Sciatic nerve (tissue), 2 donors: ENCODE results near the gene MAN1A1. TPM values are rescaled to one million over a fixed set of nuclear protein-coding genes. Genes with fewer than 3 reads are reported as not detected.
"Not testable (repeated sequence)": the region's sequence is repeated elsewhere in the genome, so short reads cannot be mapped to it uniquely, and the experiment has no call there.

Experiments used
- ATAC-seq: fragments of 200-7000 bp; cut with Tn5 transposase; one replicate; pipeline ENCODE4 v1.9.1; 2020; ENCODE audit warnings: mild to moderate bottlenecking, moderate library complexity
- DNase-seq: peaks from one replicate; pipeline ENCODE4 v3.0.0-alpha.2; 2020; ENCODE audit warnings: low spot score
- intact Hi-C: fragments of 100-400 bp; cut with DNase I; formaldehyde crosslinking; loops from one replicate; pipeline ENCODE4 v1.14.2; 2022
- total RNA-seq: library from RNA; stranded (reverse); fragmentation: NEBNext Ultra II Directional; extraction: Animal tissue kit (Norgen Biotek cat#: 25700); gene quantifications from one replicate; pipeline ENCODE4 v1.2.1, GENCODE V29; 2021
- donor health status: DM: no; HTN: no; CAD: no.
- donor health status: DM: no; HTN: no; CAD: no.

MAN1A1 gene
- total RNA-seq, 1 donor from 2014 or later: 65.1 TPM

- ATAC-seq (no peak), DNase-seq (no peak)
- intact Hi-C loops: no loop called here
These were observed 37.1 kb downstream of the MAN1A1 start for GRCh38 chr6:119312441-119312840.

- ATAC-seq: no peak
- no peak for DNase-seq
- intact Hi-C loops: no loop called here
These were observed 37.9 kb downstream of the MAN1A1 start for GRCh38 chr6:119311514-119312142.

GRCh38 chr6:119310486-119311036 lies 39.0 kb downstream of the MAN1A1 start:
- intact Hi-C loops: no loop called here
- no peak for DNase-seq
- ATAC-seq: peak; percentile 21

- intact Hi-C loops: no loop called here
- ATAC-seq (no peak), DNase-seq (no peak)
These were observed 40.4 kb downstream of the MAN1A1 start for GRCh38 chr6:119308991-119309657.

- ATAC-seq: peak; percentile 79
- no peak for DNase-seq
- intact Hi-C loops: no loop called here
These were observed 41.5 kb downstream of the MAN1A1 start for GRCh38 chr6:119308048-119308570.

GRCh38 chr6:119307056-119307455 lies 42.5 kb downstream of the MAN1A1 start:
- DNase-seq (no peak), ATAC-seq (no peak)
- intact Hi-C loops: no loop called here

- ATAC-seq (no peak), DNase-seq (no peak)
- intact Hi-C loops: no loop called here
These were observed 43.1 kb downstream of the MAN1A1 start for GRCh38 chr6:119306396-119306968.

GRCh38 chr6:119303164-119303887 lies 46.2 kb downstream of the MAN1A1 start:
- ATAC-seq: no peak
- intact Hi-C loops: no loop called here
- DNase-seq: no peak

- no peak for ATAC-seq
- no peak for DNase-seq
- intact Hi-C loops: no loop called here
These were observed 48.1 kb downstream of the MAN1A1 start for GRCh38 chr6:119301429-119301828.

GRCh38 chr6:119299694-119300093 lies 49.9 kb downstream of the MAN1A1 start:
- DNase-seq (no peak), ATAC-seq (no peak)
- intact Hi-C loops: no loop called here

GRCh38 chr6:119297049-119297448 lies 52.5 kb downstream of the MAN1A1 start:
- DNase-seq (no peak), ATAC-seq (no peak)
- intact Hi-C loops: no loop called here

- intact Hi-C loops: no loop called here
- no peak for ATAC-seq
- no peak for DNase-seq
These were observed 53.2 kb downstream of the MAN1A1 start for GRCh38 chr6:119296036-119297035.

GRCh38 chr6:119294984-119295383 lies 54.6 kb downstream of the MAN1A1 start:
- DNase-seq: no peak
- ATAC-seq: no peak
- intact Hi-C loops: no loop called here

GRCh38 chr6:119291060-119291459 lies 58.5 kb downstream of the MAN1A1 start:
- ATAC-seq, DNase-seq, intact Hi-C loops: not testable (repeated sequence)

- ATAC-seq (no peak), DNase-seq (no peak)
- intact Hi-C loops: no loop called here
These were observed 59.3 kb downstream of the MAN1A1 start for GRCh38 chr6:119290306-119290705.

GRCh38 chr6:119289651-119290050 lies 59.9 kb downstream of the MAN1A1 start:
- ATAC-seq (no peak), DNase-seq (no peak)
- intact Hi-C loops: loop anchor here (5.0 kb wide), 1 partner anchor 222 kb away; no protein-coding TSS in a partner anchor

- ATAC-seq (no peak), DNase-seq (no peak)
- intact Hi-C loops: loop anchor here (5.0 kb wide), 1 partner anchor 219 kb away; no protein-coding TSS in a partner anchor
These were observed 63.5 kb downstream of the MAN1A1 start for GRCh38 chr6:119285908-119286625.
